PC-9 (cell line): Measurements from ENCODE around the gene LRRC46. TPM values are rescaled to one million over a fixed set of nuclear protein-coding genes. Genes with fewer than 3 reads are reported as not detected.

Source experiments
- BruUV-seq: library from RNA; stranded (reverse); fragments of 400-500 nt; replicated peaks from 2 replicates; lab custom pipeline; 2021; lab: Mats Ljungman, UMichigan
- CTCF ChIA-PET: fragments of 300-600 bp; sonication (Branson Sonifier 250); formaldehyde crosslinking; loops from one replicate; lab custom pipeline; 2022; ENCODE audit warnings: antibody characterized with exemption; lab: Charles Lee
- POLR2A ChIA-PET: fragments of 300-600 bp; sonication (Branson Sonifier 250); formaldehyde crosslinking; loops from one replicate; lab custom pipeline; 2022; ENCODE audit warnings: antibody characterized with exemption; ENCODE audit not compliant: unreplicated experiment; lab: Charles Lee
- DNase-seq, 2 experiments: peaks; one replicate each; pipeline versions ENCODE4 v3.0.0 to v3.0.0-alpha.2; 2015 to 2022; ENCODE audit warnings: mixed read lengths in 1 of 2
- H2AFZ ChIP-seq: fragments of 200-600 bp; sonication (generic); 2 replicates; pipeline ENCODE4 v1.8.1; 2017; ENCODE audit warnings: antibody characterized with exemption
- H3F3A ChIP-seq: fragments of 200-600 bp; sonication (generic); 2 replicates; pipeline ENCODE4 v1.8.1; 2017; ENCODE audit warnings: antibody characterized with exemption, mild to moderate bottlenecking, low read depth; ENCODE audit not compliant: insufficient read depth
- H3K27ac ChIP-seq: fragments of 200-600 bp; sonication (generic); 2 replicates; pipeline ENCODE4 v1.6.1; 2016; ENCODE audit warnings: mixed run types
- H3K27me3 ChIP-seq: fragments of 200-600 bp; sonication (generic); 2 replicates; pipeline ENCODE4 v1.6.1; 2016; ENCODE audit warnings: low read depth, mixed run types; ENCODE audit not compliant: insufficient read depth
- H3K36me3 ChIP-seq: fragments of 200-600 bp; sonication (generic); 2 replicates; pipeline ENCODE4 v1.6.1; 2016; ENCODE audit warnings: low read depth, mixed run types
- H3K4me1 ChIP-seq: fragments of 200-600 bp; sonication (generic); replicated peaks from 2 replicates; pipeline ENCODE4 v1.6.1; 2016; ENCODE audit warnings: mixed run types; ENCODE audit not compliant: insufficient read depth
- H3K4me2 ChIP-seq: fragments of 200-600 bp; sonication (generic); 2 replicates; pipeline ENCODE4 v1.6.1; 2017; ENCODE audit warnings: mixed run types
- H3K4me3 ChIP-seq: fragments of 200-600 bp; sonication (generic); 2 replicates; pipeline ENCODE4 v1.6.1; 2016; ENCODE audit warnings: mixed run types
- H3K79me2 ChIP-seq: fragments of 200-600 bp; sonication (generic); 2 replicates; pipeline ENCODE4 v1.6.1; 2017; ENCODE audit warnings: low read depth, mixed run types
- H3K9me2 ChIP-seq: fragments of 200-600 bp; sonication (generic); 2 replicates; pipeline ENCODE4 v1.8.1; 2017; ENCODE audit warnings: mild to moderate bottlenecking; ENCODE audit not compliant: insufficient read depth
- H3K9me3 ChIP-seq: fragments of 200-600 bp; sonication (generic); 2 replicates; pipeline ENCODE4 v1.8.1; 2016; ENCODE audit warnings: low read depth; ENCODE audit not compliant: insufficient read depth
- H4K20me1 ChIP-seq: fragments of 200-600 bp; sonication (generic); 2 replicates; pipeline ENCODE4 v1.8.1; 2017; ENCODE audit not compliant: insufficient read depth
- CTCF ChIP-seq: fragments of 200-600 bp; sonication (generic); conservative IDR thresholded peaks from 2 replicates; pipeline ENCODE4 v1.6.1; 2017; ENCODE audit warnings: mixed run types, antibody characterized with exemption, mild to moderate bottlenecking, moderate library complexity
- EZH2 ChIP-seq: fragments of 200-600 bp; sonication (generic); IDR thresholded peaks from 2 replicates; pipeline ENCODE4 v1.8.0; 2017; ENCODE audit warnings: antibody characterized with exemption, low read depth
- intact Hi-C: fragments of 100-400 bp; cut with micrococcal nuclease; formaldehyde crosslinking; loops from one replicate; pipeline ENCODE4 v1.10.0; 2022; ENCODE audit not compliant: unreplicated experiment
- total RNA-seq: library from RNA; stranded (reverse); gene quantifications from 2 replicates; pipeline ENCODE4 v1.2.3, GENCODE V29; 2021

Gene LRRC46
- total RNA-seq, 1 experiment from 2014 or later = 1.9 TPM

GRCh38 chr17:47882247-47882646, 50.8 kb downstream of the LRRC46 start:
- Histone ChIP-seq H4K20me1 (no peaks in the 10 kb centered on the region), H3F3A (peaks cover 58% of the 10 kb centered on the region), H3K4me2 (peak overlapping the region; percentile 89), H3K4me1 (peaks cover 94% of the 10 kb centered on the region), H2AFZ (no peak overlapping the region), H3K27me3 (no peaks in the 10 kb centered on the region), H3K36me3 (no peaks in the 10 kb centered on the region), H3K9me2 (no peaks in the 10 kb centered on the region), H3K27ac (peak overlapping the region; percentile 91), H3K4me3 (no peak overlapping the region), H3K79me2 (no peaks in the 10 kb centered on the region), H3K9me3 (no peaks in the 10 kb centered on the region)
- peak; percentile 50 to 70 for DNase-seq
- POLR2A ChIA-PET = interaction anchor here (0.6 to 0.8 kb wide), 3 partner anchors 32 to 41 kb away, joined by 3 to 4 read pairs (median 4); partner anchors contain the start of gene SCRN2
- BruUV-seq = no TSS peak
- CTCF ChIA-PET = no interaction called here
- intact Hi-C loops = loop anchor here (1.0 kb wide), 1 partner anchor 19 kb away; no protein-coding TSS in a partner anchor
- TF ChIP-seq CTCF = no peak
- no peak for TF ChIP-seq EZH2

DNA sequence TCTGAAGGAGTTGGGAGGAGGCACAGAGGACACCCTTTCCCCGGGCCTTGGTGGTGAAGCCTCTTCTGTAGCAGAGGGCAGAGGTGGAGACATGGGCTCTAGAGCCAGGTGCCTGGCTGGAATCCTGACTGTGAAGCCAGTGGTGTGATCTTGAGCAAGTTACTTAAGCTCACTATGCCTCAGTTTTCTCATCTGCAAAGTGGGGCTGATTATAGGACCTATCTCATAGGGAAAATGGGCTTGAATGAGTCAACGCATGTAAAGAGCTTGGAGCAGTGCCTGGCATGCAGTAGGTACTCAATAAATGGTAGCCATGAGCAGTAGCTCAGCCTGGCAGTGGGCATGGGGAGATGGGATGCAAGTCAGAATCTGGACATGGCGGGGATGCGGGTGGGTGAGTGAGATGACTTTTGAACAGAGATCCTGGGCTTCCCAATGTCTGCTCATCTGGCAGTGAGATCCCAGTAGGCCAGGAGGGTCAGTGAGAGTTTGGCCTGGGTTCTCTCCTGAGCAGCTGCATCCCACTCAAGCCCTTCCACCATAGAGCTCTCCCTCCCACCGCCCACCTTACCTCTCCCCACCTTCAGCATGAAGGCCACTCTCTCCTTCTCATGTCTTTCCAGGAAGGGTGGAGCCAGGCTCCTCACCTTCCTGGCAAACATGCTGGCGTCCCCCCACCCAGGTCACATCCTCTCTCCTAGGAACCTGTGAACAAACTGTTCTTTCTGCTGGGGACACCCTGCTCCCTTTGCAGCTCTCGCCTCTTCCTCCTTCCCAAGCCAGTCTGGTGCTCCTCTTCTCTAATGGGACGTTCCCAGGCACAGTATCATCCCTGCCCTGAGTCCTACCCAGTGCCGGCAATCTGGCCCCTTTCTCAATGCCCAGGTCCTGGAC, 51.5 kb downstream of the LRRC46 start:
- Histone ChIP-seq H3K79me2 (no peaks in the 10 kb centered on the region), H2AFZ (no peak overlapping the region), H4K20me1 (no peaks in the 10 kb centered on the region), H3K9me2 (no peaks in the 10 kb centered on the region), H3K9me3 (no peaks in the 10 kb centered on the region), H3F3A (peaks cover 65% of the 10 kb centered on the region), H3K27ac (peak overlapping the region; percentile 91), H3K4me3 (no peak overlapping the region), H3K27me3 (no peaks in the 10 kb centered on the region), H3K4me2 (peak overlapping the region; percentile 89), H3K36me3 (no peaks in the 10 kb centered on the region), H3K4me1 (peaks cover 87% of the 10 kb centered on the region)
- BruUV-seq = no TSS peak
- no peak for DNase-seq
- ChIA-PET POLR2A (interaction anchor here (0.7 to 0.8 kb wide), 2 partner anchors 33 to 42 kb away, joined by 4 read pairs; partner anchors contain the start of gene SCRN2), CTCF (interaction anchor here (1.4 kb wide), 1 partner anchor 20 kb away, joined by 4 read pairs; no protein-coding TSS in a partner anchor)
- intact Hi-C loops = loop anchor here (1.0 kb wide), 1 partner anchor 20 kb away; no protein-coding TSS in a partner anchor
- no peak for TF ChIP-seq CTCF
- no peak for TF ChIP-seq EZH2

DNA sequence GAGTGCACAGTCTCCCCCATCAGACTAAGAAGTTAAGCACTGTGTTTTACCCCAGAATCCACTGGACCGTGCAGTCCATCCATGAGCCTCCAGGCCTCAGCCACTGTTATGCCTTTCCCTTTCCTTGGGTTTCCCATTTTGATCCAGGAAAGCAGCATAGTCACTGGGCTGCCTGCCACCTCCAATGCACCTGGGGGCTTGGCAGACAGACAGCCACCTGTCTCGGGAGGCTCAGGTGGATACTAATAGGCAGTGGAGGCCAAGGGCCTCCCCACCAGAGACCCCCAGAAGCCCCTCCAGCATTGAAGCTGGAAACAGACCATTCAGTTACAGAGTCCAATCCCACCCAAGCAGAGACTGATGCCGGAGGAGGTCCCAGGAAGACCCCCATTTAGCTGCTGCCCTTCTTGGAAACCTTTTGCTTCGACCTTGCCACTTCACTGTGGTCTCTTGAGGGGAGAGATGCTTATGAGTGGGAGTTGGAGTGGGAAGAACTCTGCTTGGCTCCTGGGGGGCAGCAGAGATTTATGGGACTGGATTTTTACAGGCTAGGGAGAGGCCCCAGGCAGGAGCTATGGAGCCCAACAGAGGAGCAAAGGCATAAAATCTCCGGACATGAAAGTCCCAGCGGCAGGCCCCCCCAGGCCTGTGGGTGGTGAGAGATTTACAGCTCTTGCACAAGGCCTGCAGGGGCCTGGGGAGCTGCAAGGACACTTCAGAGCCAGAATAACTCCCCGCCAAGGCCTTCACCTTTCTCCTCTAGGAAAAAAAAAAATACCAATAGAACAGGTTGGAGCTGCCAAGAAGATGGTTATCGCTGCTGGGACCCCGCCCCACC, 52.3 kb downstream of the LRRC46 start:
- no peaks in the 10 kb centered on the region for H3K36me3 ChIP-seq
- H3K27ac ChIP-seq = peak overlapping the region; percentile 91
- CTCF ChIA-PET = interaction anchor here (1.1 to 1.4 kb wide), 3 partner anchors 21 to 43 kb away, joined by 3 to 10 read pairs (median 4); partner anchors contain the start of gene SCRN2
- no peaks in the 10 kb centered on the region for H3K27me3 ChIP-seq
- H3K4me3 ChIP-seq = peak overlapping the region; percentile 50; the same call in 1 of the 2 replicates
- H3K9me2 ChIP-seq = no peaks in the 10 kb centered on the region
- TF ChIP-seq EZH2 (no peak), CTCF (no peak)
- H3K79me2 ChIP-seq = no peaks in the 10 kb centered on the region
- no peak overlapping the region for H2AFZ ChIP-seq
- intact Hi-C loops = loop anchor here (1.0 to 2.0 kb wide), 2 partner anchors 41 to 73 kb away; no protein-coding TSS in a partner anchor
- H3F3A ChIP-seq = peaks cover 66% of the 10 kb centered on the region
- H4K20me1 ChIP-seq = no peaks in the 10 kb centered on the region
- POLR2A ChIA-PET = interaction anchor here (0.5 to 0.8 kb wide), 7 partner anchors 20 to 116 kb away, joined by 3 to 6 read pairs (median 4); partner anchors contain the start of genes LRRC46 and MRPL10
- BruUV-seq = no TSS peak
- peak in 1 of 2 experiments; percentile 95 for DNase-seq
- H3K4me2 ChIP-seq = peak overlapping the region; percentile 89
- peaks cover 87% of the 10 kb centered on the region for H3K4me1 ChIP-seq
- no peaks in the 10 kb centered on the region for H3K9me3 ChIP-seq
